HG02763 (cell line): ENCODE measurements around the gene PRKG1.

Experiments
- ATAC-seq: cut with Tn5 transposase; IDR thresholded peaks from one replicate; pipeline ENCODE4 v1.9.1; 2021; ENCODE audit warnings: mild to moderate bottlenecking, moderate library complexity; ENCODE audit not compliant: unreplicated experiment

PRKG1 gene

DNA sequence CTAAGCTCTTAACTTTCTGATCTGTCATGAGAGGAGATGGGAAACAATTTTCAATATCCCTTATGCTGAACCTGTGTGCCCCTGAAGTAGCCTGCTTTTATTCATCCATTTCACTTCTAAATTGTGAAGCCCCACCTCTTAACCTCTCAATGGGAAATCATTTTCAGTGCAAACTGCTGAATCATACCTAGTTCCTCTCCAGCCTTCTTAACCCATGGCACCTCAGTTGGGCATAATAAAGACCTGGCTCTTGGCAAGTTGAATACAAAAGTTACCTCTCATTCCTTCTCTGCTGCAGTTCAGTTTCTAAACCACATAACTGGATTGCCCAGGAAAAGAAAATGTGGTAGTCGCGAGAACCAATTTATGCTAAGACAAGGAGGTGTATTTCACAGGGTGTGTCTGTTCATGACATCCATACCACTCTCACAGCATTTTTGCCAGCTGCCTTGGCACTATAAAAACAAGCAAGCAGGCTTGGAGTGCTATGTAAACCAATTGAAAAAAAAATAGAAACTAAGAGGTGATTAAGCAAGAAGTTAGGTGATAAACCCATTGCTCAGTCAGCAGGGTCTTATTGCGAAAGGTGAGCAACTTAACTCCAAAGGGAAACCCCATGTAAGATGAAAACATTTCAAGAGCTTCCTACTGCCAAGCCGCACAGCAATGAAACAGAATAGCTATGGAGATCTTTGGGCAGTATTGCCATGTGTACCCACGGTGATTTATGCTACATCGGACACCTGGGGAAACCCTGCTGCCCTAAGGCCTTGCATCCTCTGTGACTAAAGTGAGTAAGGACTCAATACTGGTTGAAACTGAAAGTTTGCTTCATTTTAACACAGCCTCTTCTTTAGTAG lies 1182.8 kb downstream of the PRKG1 start:
- ATAC-seq, result peak; percentile 99

DNA sequence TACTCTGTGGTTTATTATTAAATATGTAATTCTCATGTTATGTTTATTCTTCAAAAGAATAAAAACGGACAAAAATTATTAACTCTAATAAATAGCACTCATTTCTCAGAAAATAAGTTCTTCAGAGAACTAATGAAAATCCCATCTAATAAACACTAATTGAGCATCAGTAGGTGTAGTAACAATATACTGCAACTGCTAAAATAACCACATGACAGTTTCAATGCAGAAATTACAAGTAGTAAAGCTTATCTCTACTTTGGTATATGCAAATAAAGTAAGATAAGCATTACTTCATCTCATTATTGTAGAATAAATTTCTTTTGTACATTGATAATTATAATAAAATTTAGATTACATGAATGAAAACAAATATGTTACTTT lies 1183.4 kb downstream of the PRKG1 start:
- ATAC-seq, result peak; percentile 79

DNA sequence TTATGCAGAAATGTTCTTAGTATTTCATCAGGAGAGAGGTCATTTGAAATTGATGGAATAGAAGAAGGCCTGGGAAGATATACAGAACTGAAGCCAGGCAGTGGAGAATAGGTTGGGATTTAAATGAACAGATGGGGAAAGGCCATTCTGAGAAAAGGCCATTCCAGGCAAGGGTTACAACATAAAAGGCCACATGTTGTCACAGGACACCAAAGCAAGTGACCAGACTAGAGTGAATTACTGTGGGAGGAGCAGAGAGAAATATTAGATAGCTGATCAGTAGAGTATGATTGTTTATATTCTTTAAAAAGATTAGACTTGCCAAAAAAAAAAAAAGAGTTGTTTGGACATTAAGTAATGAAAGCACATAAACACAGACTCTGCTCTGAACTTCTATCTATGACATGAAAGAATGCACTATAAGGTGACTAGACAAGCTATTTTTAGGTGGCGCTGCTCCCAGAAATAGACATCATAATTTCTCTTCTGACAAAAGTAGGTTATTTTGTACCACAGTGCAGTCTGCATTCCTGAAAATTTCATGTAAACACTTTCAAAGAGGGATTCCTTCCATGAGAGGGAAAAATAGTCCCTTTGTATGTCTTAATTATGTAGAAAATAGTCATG lies 1184.6 kb downstream of the PRKG1 start:
- ATAC-seq, result no peak

- no peak for ATAC-seq
Measured at GRCh38 chr10:52259426-52259812, 1185.1 kb downstream of the PRKG1 start.

- ATAC-seq, result no peak
Measured at GRCh38 chr10:52261362-52261761, 1187.1 kb downstream of the PRKG1 start.

DNA sequence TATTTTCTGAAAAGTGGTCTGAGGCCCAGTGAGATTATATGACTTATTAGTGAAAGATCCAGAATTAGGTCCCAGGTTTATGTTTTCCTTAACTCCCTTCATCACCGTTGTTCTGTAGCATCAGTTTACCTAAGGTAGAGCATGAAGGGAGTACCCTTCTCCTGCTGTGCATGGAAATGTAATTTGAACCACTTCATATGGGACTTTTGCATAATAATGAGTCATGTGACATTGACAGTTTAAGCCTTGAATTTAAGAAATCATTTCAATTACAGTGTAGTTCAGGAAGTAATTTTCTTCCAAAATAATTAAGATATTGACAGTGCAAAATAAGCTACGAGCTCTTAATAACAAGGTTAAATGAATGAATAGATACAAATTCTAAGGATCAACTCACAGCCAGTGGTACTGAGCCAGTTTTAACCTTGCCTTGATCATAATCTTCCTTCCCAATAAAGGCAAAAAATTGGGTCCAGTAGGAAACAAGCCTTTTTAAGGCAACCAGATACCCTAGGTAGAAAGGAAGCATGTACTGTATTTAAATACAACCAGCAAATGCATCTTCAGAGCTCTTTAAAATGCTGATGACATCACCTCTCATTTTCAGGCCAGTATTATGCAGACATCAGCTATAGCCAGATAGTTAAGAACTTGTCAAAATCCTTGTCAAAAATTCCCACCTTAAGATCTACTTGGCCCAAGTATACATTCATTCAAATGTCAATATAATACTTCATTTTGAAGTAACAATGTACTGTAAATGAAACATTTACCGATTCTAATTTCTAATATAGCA lies 1191.0 kb downstream of the PRKG1 start:
- ATAC-seq, result no peak

GRCh38 chr10:52266858-52267257 lies 1192.6 kb downstream of the PRKG1 start:
- ATAC-seq, result no peak

DNA sequence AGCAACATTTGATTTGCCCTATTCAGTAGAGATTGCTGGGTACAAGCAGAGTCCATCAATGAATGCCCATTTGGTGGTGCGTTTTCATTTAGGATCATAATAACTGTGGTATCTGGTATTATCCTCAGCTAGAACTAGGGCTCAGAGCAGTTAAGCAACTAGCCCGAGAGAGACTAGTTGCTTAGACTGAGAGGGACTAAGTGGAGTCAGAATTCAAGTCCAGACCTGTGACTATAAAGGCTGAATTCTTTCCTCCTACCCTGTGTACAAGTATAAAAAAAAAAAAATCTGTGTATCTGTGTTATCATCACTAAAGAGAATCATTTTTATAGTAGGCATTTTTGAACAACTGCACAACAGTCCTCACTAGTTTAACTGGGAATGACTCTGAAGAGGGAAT lies 1194.5 kb downstream of the PRKG1 start:
- ATAC-seq, result no peak

DNA sequence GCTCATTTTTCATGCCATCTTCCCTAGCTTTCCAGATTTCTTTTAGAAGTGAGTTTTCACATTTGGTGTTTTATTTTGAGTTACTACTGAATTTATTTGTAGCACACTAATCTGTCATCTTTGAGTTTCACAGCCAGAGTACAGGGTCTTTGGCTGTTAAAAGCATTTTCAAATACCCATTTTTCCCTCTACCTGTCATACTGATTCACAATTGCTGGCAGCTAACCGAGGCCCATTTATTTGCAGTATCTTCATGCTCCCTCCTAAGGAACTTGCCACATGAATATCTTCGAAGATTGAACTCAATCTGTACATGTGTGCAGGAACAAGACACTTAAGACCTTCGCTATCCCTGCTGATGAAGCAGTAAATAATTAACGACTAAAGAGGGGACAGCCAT lies 1194.9 kb downstream of the PRKG1 start:
- ATAC-seq, result no peak

- ATAC-seq, result no peak
Measured at GRCh38 chr10:52276163-52276562, 1201.9 kb downstream of the PRKG1 start.

DNA sequence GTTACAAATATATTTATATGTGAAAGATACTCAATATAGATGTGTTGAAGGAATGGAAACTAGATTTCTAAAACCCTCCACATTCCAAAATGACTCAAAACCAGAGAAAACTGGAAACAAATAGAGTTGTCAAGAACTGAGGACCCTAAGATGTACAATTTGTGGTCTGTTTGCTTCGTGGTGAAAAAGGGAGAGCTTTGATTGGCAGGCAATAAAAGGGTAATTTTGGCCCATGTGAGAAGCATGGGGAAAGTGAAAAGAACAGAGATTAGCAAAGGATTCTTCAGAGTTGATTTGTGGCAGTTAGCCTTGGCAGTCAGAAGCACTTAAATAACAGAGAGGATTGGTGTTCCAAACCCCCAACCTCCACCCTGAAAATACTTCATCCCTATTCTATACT lies 1202.7 kb downstream of the PRKG1 start:
- ATAC-seq, result no peak

GRCh38 chr10:52279546-52279945 lies 1205.3 kb downstream of the PRKG1 start:
- ATAC-seq, result no peak

DNA sequence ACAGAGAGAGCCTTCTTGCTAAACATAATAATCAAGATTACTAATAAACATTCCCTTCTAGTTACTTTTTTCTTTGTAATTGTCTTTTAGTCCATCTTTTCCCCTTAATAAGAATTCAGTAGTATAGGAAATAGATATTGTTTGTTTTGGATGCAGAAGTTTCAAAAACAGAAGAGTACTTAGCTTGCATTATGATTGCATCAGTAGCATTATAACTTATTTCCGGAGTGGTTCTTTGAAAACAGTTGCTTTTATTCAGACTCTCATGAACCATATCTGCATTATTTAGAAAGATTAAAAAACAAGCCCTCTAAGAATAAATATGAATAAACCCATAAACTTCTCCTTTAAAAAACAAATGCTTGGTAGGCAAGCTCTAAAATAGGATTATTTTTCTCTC lies 1205.8 kb downstream of the PRKG1 start:
- ATAC-seq, result no peak

DNA sequence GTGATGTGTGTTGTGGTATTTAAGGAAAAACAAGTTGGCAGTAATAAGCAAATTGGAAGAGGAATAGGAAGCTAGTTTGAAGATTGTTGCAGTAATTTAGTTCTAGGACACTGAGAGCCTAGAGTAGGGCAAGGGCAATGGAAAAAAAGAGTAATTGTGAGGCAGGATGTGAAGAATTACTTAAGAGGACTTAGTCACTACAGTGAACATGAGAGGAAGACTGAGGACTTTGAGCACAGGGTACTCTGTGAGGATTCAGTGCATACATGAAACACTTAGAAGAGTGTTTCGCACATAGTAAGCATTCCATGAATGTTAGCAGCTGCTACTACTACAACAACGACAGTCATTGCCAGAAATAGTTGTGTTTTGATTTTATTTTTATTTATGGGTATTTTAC lies 1208.9 kb downstream of the PRKG1 start:
- ATAC-seq, result no peak

DNA sequence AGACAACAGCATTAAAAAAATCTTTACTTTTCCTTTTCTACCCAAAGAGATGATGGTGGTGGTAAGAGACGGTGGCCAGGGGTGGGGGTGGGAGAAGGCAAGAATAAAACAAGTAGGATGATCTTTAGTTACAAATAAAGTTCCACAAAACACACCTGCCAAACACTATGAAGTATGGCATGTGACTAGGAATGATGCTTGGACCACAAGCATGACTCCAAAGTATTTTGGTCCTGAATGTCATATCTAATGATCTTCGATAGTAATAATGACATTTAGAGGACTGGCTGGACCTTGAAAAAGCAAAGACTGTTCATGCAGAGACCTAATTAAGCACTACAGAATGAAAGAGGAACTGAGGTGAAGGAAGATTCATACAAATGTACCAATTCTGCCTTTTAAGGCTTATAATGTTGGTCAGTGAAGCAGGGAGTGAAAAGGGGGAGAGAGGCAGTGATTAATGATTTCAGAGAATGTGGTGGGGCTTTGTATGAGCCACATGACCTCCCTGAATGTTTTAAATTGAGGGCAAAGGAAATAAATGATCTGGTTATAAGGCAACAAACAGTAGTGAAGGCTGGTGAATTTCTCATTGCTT lies 1210.2 kb downstream of the PRKG1 start:
- no peak for ATAC-seq

DNA sequence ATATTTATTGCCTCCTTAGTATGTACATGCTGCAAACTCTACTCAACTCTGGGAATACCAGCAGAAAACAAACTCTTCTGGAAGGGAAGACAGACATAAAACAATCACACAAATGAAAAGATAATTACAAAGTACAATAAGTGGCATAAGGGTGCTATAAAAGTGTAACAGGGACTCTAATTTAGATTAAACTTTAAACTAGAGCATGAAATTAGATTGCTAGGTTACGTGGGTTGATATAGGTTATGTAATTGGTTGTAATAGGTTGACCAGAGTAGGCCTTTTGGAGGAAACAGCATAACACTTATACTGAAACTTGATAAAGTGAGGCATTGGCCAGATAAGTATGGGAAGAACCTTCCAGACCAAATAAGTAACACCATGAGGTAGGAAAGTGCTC lies 1213.6 kb downstream of the PRKG1 start:
- no peak for ATAC-seq

DNA sequence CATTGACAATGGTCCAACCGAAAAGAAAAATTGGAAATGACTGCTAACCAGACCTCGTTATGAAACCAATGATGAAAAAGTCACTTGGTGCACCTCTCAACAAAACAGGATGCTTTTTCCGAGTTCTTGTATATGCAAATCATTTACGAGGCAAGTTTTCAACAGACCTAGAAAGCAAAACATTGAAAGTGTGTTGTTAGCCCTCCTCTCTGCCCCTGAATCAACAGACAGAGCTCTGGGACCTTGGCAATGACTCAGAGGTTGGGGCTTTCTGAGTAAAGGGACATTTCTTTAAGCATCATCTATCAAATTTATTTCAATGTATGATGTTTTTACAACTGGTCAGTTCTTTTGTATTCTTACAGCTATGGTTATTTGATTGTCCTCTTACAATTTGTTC lies 1223.5 kb downstream of the PRKG1 start:
- no peak for ATAC-seq

DNA sequence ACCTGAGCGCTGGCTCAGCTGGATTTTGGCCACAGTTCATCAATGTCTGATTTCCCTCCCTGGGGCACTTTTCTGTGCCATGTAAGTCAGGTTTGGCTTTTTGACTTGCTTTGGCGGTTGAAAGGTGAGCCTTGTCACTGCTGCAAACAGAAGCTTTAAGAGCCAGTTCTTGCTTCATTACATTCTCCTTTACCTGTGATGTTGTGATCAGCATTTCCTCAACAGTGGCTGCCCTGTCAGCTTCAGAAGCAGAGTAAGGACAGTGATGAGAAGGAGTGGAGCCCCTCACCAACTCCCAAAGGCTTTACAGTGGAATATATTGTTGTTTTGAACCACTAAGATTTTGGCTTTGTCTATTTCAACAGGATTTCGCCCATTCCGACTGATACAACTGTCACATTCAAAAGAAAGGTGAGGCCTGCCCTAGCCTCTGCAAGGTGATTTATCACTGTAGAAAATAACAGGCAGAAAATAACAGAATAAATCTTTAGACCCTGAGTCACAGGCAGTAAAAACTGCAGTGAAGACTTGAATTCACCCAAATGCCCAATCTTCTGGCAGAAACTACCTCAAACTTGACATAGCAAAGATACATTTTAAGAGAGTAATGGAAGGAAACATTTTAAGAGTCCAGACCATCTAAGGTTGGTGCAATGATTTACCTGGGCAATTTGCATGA lies 1226.5 kb downstream of the PRKG1 start:
- no peak for ATAC-seq

- ATAC-seq, result peak; percentile 70
Measured at GRCh38 chr10:52308251-52309031, 1234.2 kb downstream of the PRKG1 start.

GRCh38 chr10:52312942-52313255 lies 1238.6 kb downstream of the PRKG1 start:
- no peak for ATAC-seq
